Erythroblast (primary cell): Measurements from ENCODE around the gene NES.

ENCODE experiments used
- GATA1 ChIP-seq: IDR thresholded peaks from 2 replicates; pipeline ENCODE4 v1.6.1; 2011; ENCODE audit warnings: low read depth, mild to moderate bottlenecking, control low read depth, low read length, moderate library complexity
- POLR2A ChIP-seq: IDR thresholded peaks from 2 replicates; pipeline ENCODE4 v1.6.1; 2011; ENCODE audit warnings: mild to moderate bottlenecking, low read length

GRCh38 chr1:156682166-156682890 lies 5.1 kb upstream of the NES start:
- no peak for TF ChIP-seq POLR2A
- TF ChIP-seq GATA1: no peak
